HCT116 (cell line): ENCODE measurements around the gene PGM3. TPM values are rescaled to one million over a fixed set of nuclear protein-coding genes. Genes with fewer than 3 reads are reported as not detected.

ENCODE experiments used
- ATAC-seq: fragments of 200-7000 bp; cut with Tn5 transposase; 2 replicates; pipeline ENCODE4 v1.9.1; 2020; ENCODE audit warnings: mild to moderate bottlenecking, moderate library complexity
- BruUV-seq: library from RNA; stranded (reverse); fragments of 400-500 nt; replicated peaks from 2 replicates; lab custom pipeline; 2021; lab: Mats Ljungman, UMichigan
- CTCF ChIA-PET: fragments of 300-600 bp; sonication (Branson Sonifier 250); formaldehyde crosslinking; loops from one replicate; lab custom pipeline; 2021; ENCODE audit warnings: antibody characterized with exemption; lab: Charles Lee
- POLR2A ChIA-PET: fragments of 300-600, 350-600 bp; sonication (Branson Sonifier 250); formaldehyde crosslinking; loops from one replicate; lab custom pipeline; 2021; ENCODE audit warnings: antibody characterized with exemption; lab: Charles Lee
- RAD21 ChIA-PET, 2 experiments: fragments of 300-600 bp; sonication (Branson Sonifier 250); formaldehyde crosslinking; loops; one replicate each; lab custom pipeline; 2023; ENCODE audit warnings: low total read pairs in 2 of 2; ENCODE audit not compliant: uncharacterized antibody in 2 of 2, unreplicated experiment in 2 of 2, low non-redundant PET in 1 of 2; lab: Charles Lee
- DNase-seq: peaks from one replicate; pipeline ENCODE4 v3.0.0-alpha.2; 2010; ENCODE audit warnings: low read depth, low spot score
- H2AFZ ChIP-seq: fragments of 200-600 bp; shearing (Covaris generic), sonication (generic); 2 replicates; pipeline ENCODE4 v1.6.1; 2017; ENCODE audit warnings: low read depth, mixed run types, mixed read lengths, antibody characterized with exemption, low read length; ENCODE audit not compliant: poor library complexity, severe bottlenecking
- H3K27ac ChIP-seq: 2 replicates; pipeline ENCODE4 v1.5.1; 2012; ENCODE audit warnings: low read depth, low read length
- H3K27me3 ChIP-seq: fragments of 200-600 bp; sonication (generic); 2 replicates; pipeline ENCODE4 v1.6.1; 2016; ENCODE audit warnings: mixed run types, low read length, mixed read lengths; ENCODE audit not compliant: insufficient read depth
- H3K36me3 ChIP-seq, 2 experiments: fragments of 200-500 bp in 1 of 2; fragments of 200-600 bp in 1 of 2; sonication (Bioruptor generic) in 1 of 2; sonication (generic) in 1 of 2; 2 replicates each; pipeline versions ENCODE4 v1.5.1 to v1.6.1; 2014 to 2016; ENCODE audit warnings: low read length in 2 of 2, inconsistent platforms in 1 of 2, mixed read lengths in 1 of 2, mixed run types in 1 of 2; ENCODE audit not compliant: insufficient read depth in 2 of 2, control insufficient read depth in 1 of 2
- H3K4me1 ChIP-seq, 2 experiments: fragments of 200-600 bp in 1 of 2; sonication (generic) in 1 of 2; 2 replicates each; pipeline versions ENCODE4 v1.5.1 to v1.6.1; 2012 to 2017; ENCODE audit warnings: low read length in 2 of 2, inconsistent platforms in 1 of 2, mild to moderate bottlenecking in 1 of 2, mixed read lengths in 1 of 2, mixed run types in 1 of 2, moderate library complexity in 1 of 2; ENCODE audit not compliant: insufficient read depth in 2 of 2, control insufficient read depth in 1 of 2
- H3K4me2 ChIP-seq: fragments of 200-600 bp; sonication (generic); 2 replicates; pipeline ENCODE4 v1.6.1; 2017; ENCODE audit warnings: mixed run types, low read length, mixed read lengths
- H3K4me3 ChIP-seq, 2 experiments: fragments of 200-600 bp in 1 of 2; sonication (generic) in 1 of 2; replicated peaks in 1 of 2; 2 replicates each; pipeline ENCODE4 v1.5.1; 2011 to 2016; ENCODE audit warnings: low read length in 2 of 2, control low read depth in 1 of 2, low read depth in 1 of 2, mild to moderate bottlenecking in 1 of 2, mixed read lengths in 1 of 2, mixed run types in 1 of 2
- H3K79me2 ChIP-seq: fragments of 200-600 bp; sonication (generic); 2 replicates; pipeline ENCODE4 v1.6.1; 2017; ENCODE audit warnings: mild to moderate bottlenecking, mixed run types, low read length, moderate library complexity, mixed read lengths; ENCODE audit not compliant: insufficient read depth
- H3K9ac ChIP-seq: fragments of 200-600 bp; sonication (generic); 2 replicates; pipeline ENCODE4 v1.6.1; 2016; ENCODE audit warnings: low read length, mixed read lengths
- H3K9me2 ChIP-seq: fragments of 200-600 bp; sonication (generic), shearing (Covaris generic); 2 replicates; pipeline ENCODE4 v1.6.1; 2017; ENCODE audit warnings: mixed run types, mild to moderate bottlenecking, moderate library complexity; ENCODE audit not compliant: insufficient read depth
- H3K9me3 ChIP-seq, 2 experiments: fragments of 200-500 bp in 1 of 2; fragments of 200-600 bp in 1 of 2; sonication (Bioruptor generic) in 1 of 2; sonication (generic) in 1 of 2; 2 replicates each; pipeline ENCODE4 v1.6.1; 2014 to 2017; ENCODE audit warnings: low read length in 2 of 2, mixed read lengths in 2 of 2, inconsistent platforms in 1 of 2, low read depth in 1 of 2, mild to moderate bottlenecking in 1 of 2, mixed run types in 1 of 2, moderate library complexity in 1 of 2; ENCODE audit not compliant: control insufficient read depth in 1 of 2, insufficient read depth in 1 of 2
- H4K20me1 ChIP-seq: fragments of 200-600 bp; sonication (generic), shearing (Covaris generic); 2 replicates; pipeline ENCODE4 v1.6.1; 2017; ENCODE audit warnings: mixed run types, mild to moderate bottlenecking, moderate library complexity; ENCODE audit not compliant: insufficient read depth
- CBX3 ChIP-seq: IDR thresholded peaks from 2 replicates; pipeline ENCODE4 v1.6.1; 2012; ENCODE audit warnings: low read depth
- EZH2phosphoT487 ChIP-seq: fragments of 200-600 bp; IDR thresholded peaks from 2 replicates; pipeline ENCODE4 v1.6.1; 2018; ENCODE audit warnings: antibody characterized with exemption, borderline replicate concordance
- FOSL1 ChIP-seq: IDR thresholded peaks from 2 replicates; pipeline ENCODE4 v1.6.1; 2012; ENCODE audit warnings: low read depth
- JUND ChIP-seq: IDR thresholded peaks from 2 replicates; pipeline ENCODE4 v1.6.1; 2012
- MAX ChIP-seq: IDR thresholded peaks from 2 replicates; pipeline ENCODE4 v1.6.1; 2012
- POLR2A ChIP-seq: IDR thresholded peaks from 2 replicates; pipeline ENCODE4 v1.7.0; 2011; ENCODE audit warnings: borderline replicate concordance; ENCODE audit not compliant: insufficient read depth, insufficient read length; ENCODE audit errors: extremely low read depth
- RAD21 ChIP-seq: IDR thresholded peaks from 2 replicates; pipeline ENCODE4 v1.6.1; 2012; ENCODE audit warnings: low read depth, mild to moderate bottlenecking
- SIN3A ChIP-seq: IDR thresholded peaks from 2 replicates; pipeline ENCODE4 v1.6.1; 2012; ENCODE audit warnings: low read depth
- SP1 ChIP-seq: IDR thresholded peaks from 2 replicates; pipeline ENCODE4 v1.6.1; 2012; ENCODE audit warnings: low read depth
- SRF ChIP-seq: IDR thresholded peaks from 2 replicates; pipeline ENCODE4 v1.6.1; 2012; ENCODE audit warnings: low read depth
- YY1 ChIP-seq: IDR thresholded peaks from 2 replicates; pipeline ENCODE4 v1.6.1; 2011; ENCODE audit warnings: low read length, low read depth, moderate library complexity, mild to moderate bottlenecking; ENCODE audit not compliant: insufficient replicate concordance; ENCODE audit errors: extremely low read depth
- ZBTB33 ChIP-seq: IDR thresholded peaks from 2 replicates; pipeline ENCODE4 v1.6.1; 2011; ENCODE audit warnings: mild to moderate bottlenecking, low read length, moderate library complexity; ENCODE audit not compliant: insufficient replicate concordance; ENCODE audit errors: extremely low read depth
- ZFX ChIP-seq: fragments of 450-650 bp; IDR thresholded peaks from 2 replicates; pipeline ENCODE4 v1.6.1; 2017
- ZNF274 ChIP-seq: fragments of 200-500 bp; sonication (Bioruptor generic); IDR thresholded peaks from 2 replicates; pipeline ENCODE4 v1.6.1; 2014; ENCODE audit warnings: mild to moderate bottlenecking, low read depth, low read length, inconsistent platforms
- intact Hi-C: fragments of 100-400 bp; cut with micrococcal nuclease; formaldehyde crosslinking; loops from 2 replicates; pipeline ENCODE4 v1.10.0; 2022
- total RNA-seq: library from RNA; stranded (reverse); gene quantifications from one replicate; pipeline ENCODE4 v1.2.1, GENCODE V29; 2021; ENCODE audit not compliant: unreplicated experiment
- TF ChIP-seq, protein P1 (sequence below): IDR thresholded peaks from 2 replicates; pipeline ENCODE4 v1.6.1; 2012
- TF ChIP-seq, protein P2 (sequence below): IDR thresholded peaks from 2 replicates; pipeline ENCODE4 v1.6.1; 2012; ENCODE audit warnings: low read depth

The PGM3 gene
- total RNA-seq, 1 experiment from 2014 or later, result 63.5 TPM

GRCh38 chr6:83126807-83127206, 66.3 kb downstream of the PGM3 start:
- Histone ChIP-seq H2AFZ (no peak overlapping the region), H3K9me2 (no peaks in the 10 kb centered on the region), H3K27ac (no peak overlapping the region), H3K9ac (no peak overlapping the region), H3K36me3 (peaks cover 0 to 3% of the 10 kb centered on the region in 2 experiments; a peak in 2 of 4 replicates), H3K79me2 (no peaks in the 10 kb centered on the region), H3K9me3 (no peaks in the 10 kb centered on the region), H3K4me3 (no peak overlapping the region), H3K4me2 (no peak overlapping the region), H4K20me1 (no peaks in the 10 kb centered on the region), H3K4me1 (no peaks in the 10 kb centered on the region), H3K27me3 (no peaks in the 10 kb centered on the region)
- DNase-seq (no peak), ATAC-seq (no peak)
- no peak for TF ChIP-seq ZNF274
- TF ChIP-seq RAD21, result no peak
- TF ChIP-seq FOSL1, result no peak
- no peak for TF ChIP-seq EZH2phosphoT487
- intact Hi-C loops, result no loop called here
- no TSS peak for BruUV-seq
- POLR2A ChIA-PET, result no interaction called here
- CTCF ChIA-PET, result no interaction called here
- RAD21 ChIA-PET, result no interaction called here

- ATAC-seq (no peak), DNase-seq (no peak)
- no peak overlapping the region for H2AFZ ChIP-seq
- H4K20me1 ChIP-seq, result no peaks in the 10 kb centered on the region
- intact Hi-C loops, result no loop called here
- POLR2A ChIA-PET, result no interaction called here
- H3K9ac ChIP-seq, result no peak overlapping the region
- H3K9me2 ChIP-seq, result no peaks in the 10 kb centered on the region
- H3K4me1 ChIP-seq, result no peaks in the 10 kb centered on the region
- H3K4me3 ChIP-seq, result no peak overlapping the region
- no peaks in the 10 kb centered on the region for H3K79me2 ChIP-seq
- no peak overlapping the region for H3K4me2 ChIP-seq
- H3K36me3 ChIP-seq, result peaks cover 0 to 3% of the 10 kb centered on the region in 2 experiments; a peak in 2 of 4 replicates
- CTCF ChIA-PET, result no interaction called here
- no peak overlapping the region for H3K27ac ChIP-seq
- no TSS peak for BruUV-seq
- no peaks in the 10 kb centered on the region for H3K27me3 ChIP-seq
- RAD21 ChIA-PET, result no interaction called here
- H3K9me3 ChIP-seq, result no peaks in the 10 kb centered on the region
- TF ChIP-seq YY1, result no peak
- no peak for TF ChIP-seq EZH2phosphoT487
- no peak for TF ChIP-seq ZFX
- no peak for TF ChIP-seq POLR2A
- no peak for TF ChIP-seq RAD21
- TF ChIP-seq SP1, result no peak
- TF ChIP-seq, protein P1, sequence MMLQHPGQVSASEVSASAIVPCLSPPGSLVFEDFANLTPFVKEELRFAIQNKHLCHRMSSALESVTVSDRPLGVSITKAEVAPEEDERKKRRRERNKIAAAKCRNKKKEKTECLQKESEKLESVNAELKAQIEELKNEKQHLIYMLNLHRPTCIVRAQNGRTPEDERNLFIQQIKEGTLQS, result no peak
- TF ChIP-seq SRF, result no peak
- TF ChIP-seq ZNF274, result no peak
- no peak for TF ChIP-seq FOSL1
- no peak for TF ChIP-seq ZBTB33
- no peak for TF ChIP-seq JUND
- TF ChIP-seq MAX, result no peak
- no peak for TF ChIP-seq CBX3
- TF ChIP-seq, protein P2, sequence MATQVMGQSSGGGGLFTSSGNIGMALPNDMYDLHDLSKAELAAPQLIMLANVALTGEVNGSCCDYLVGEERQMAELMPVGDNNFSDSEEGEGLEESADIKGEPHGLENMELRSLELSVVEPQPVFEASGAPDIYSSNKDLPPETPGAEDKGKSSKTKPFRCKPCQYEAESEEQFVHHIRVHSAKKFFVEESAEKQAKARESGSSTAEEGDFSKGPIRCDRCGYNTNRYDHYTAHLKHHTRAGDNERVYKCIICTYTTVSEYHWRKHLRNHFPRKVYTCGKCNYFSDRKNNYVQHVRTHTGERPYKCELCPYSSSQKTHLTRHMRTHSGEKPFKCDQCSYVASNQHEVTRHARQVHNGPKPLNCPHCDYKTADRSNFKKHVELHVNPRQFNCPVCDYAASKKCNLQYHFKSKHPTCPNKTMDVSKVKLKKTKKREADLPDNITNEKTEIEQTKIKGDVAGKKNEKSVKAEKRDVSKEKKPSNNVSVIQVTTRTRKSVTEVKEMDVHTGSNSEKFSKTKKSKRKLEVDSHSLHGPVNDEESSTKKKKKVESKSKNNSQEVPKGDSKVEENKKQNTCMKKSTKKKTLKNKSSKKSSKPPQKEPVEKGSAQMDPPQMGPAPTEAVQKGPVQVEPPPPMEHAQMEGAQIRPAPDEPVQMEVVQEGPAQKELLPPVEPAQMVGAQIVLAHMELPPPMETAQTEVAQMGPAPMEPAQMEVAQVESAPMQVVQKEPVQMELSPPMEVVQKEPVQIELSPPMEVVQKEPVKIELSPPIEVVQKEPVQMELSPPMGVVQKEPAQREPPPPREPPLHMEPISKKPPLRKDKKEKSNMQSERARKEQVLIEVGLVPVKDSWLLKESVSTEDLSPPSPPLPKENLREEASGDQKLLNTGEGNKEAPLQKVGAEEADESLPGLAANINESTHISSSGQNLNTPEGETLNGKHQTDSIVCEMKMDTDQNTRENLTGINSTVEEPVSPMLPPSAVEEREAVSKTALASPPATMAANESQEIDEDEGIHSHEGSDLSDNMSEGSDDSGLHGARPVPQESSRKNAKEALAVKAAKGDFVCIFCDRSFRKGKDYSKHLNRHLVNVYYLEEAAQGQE, result no peak
- TF ChIP-seq SIN3A, result no peak
These were observed 66.8 kb downstream of the PGM3 start for GRCh38 chr6:83126223-83126622.
